Measurements from ENCODE around the gene STK16. TPM values are rescaled to one million over a fixed set of nuclear protein-coding genes. Genes with fewer than 3 reads are reported as not detected.
A peak's percentile ranks its signal among the peaks of the same experiment; 100 is the strongest.

The STK16 gene
- total and polyA plus RNA-seq, 2 experiments from 2014 or later: 7.7 to 35.6 TPM

- H3K36me3 ChIP-seq (replicated peaks; ENCODE audit: insufficient read depth, low read depth): no peaks in the 10 kb centered on the region
- TF ChIP-seq EZH2 (IDR thresholded peaks at IDR 0.05; ENCODE audit: borderline replicate concordance) (no peak), EZH2phosphoT487 (IDR thresholded peaks at IDR 0.05; ENCODE audit: low read depth, severe bottlenecking, unreplicated experiment) (no peak)
- TF ChIP-seq, protein P1, sequence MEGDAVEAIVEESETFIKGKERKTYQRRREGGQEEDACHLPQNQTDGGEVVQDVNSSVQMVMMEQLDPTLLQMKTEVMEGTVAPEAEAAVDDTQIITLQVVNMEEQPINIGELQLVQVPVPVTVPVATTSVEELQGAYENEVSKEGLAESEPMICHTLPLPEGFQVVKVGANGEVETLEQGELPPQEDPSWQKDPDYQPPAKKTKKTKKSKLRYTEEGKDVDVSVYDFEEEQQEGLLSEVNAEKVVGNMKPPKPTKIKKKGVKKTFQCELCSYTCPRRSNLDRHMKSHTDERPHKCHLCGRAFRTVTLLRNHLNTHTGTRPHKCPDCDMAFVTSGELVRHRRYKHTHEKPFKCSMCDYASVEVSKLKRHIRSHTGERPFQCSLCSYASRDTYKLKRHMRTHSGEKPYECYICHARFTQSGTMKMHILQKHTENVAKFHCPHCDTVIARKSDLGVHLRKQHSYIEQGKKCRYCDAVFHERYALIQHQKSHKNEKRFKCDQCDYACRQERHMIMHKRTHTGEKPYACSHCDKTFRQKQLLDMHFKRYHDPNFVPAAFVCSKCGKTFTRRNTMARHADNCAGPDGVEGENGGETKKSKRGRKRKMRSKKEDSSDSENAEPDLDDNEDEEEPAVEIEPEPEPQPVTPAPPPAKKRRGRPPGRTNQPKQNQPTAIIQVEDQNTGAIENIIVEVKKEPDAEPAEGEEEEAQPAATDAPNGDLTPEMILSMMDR (IDR thresholded peaks at IDR 0.05; ENCODE audit: poor library complexity): no peak
- no peak for DNase-seq (ENCODE audit: low spot score)
- peaks cover 9% of the 10 kb centered on the region for H3K4me1 ChIP-seq (ENCODE audit: insufficient read depth)
- H2AFZ ChIP-seq: no peak overlapping the region
- WGBS (ENCODE audit: low lambda C conversion rate, missing lambda C conversion rate): 83% methylated on average over 3 of the region's 3 CpGs
- H3K79me2 ChIP-seq: no peaks in the 10 kb centered on the region
- peak overlapping the region; percentile 67 for H3K27ac ChIP-seq
- H3K4me2 ChIP-seq: no peak overlapping the region
- no peak overlapping the region for H3K4me3 ChIP-seq
- H3K27me3 ChIP-seq: no peaks in the 10 kb centered on the region
- no peaks in the 10 kb centered on the region for H4K20me1 ChIP-seq (ENCODE audit: insufficient read depth, poor library complexity, severe bottlenecking)
- no peaks in the 10 kb centered on the region for H3K9me2 ChIP-seq (replicated peaks; ENCODE audit: insufficient read depth)
- no peaks in the 10 kb centered on the region for H3K9me3 ChIP-seq (ENCODE audit: low read depth)
These were observed 28.7 kb downstream of the STK16 start for GRCh38 chr2:219273937-219274336.

DNA sequence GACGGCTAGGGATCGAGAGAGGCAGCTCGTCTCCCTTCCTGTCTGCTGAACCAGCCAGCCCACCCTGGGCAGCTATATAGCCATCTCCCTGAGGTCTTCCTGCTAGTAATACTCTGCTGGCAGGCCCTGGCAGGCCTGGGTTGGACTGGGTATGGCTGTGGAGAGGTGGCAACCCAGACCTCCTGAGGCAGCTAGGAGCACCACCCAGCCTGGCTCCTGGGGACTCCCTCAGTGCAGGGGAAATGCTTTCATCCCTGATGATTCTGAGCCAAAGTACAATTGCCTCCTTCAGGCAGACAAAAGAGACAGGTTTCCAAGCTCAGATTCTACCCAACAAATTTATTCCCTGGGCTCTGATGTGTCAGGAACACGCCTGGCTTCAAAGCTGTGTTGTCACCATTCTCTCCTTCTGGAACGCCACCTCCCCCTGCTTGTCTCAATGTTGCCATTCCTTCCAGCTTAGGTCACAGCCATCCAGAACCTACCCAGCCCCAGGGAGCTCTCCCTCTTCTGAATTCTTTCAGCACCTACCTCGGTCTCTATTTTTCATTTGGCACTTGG is 29.2 kb downstream of the STK16 start:
- WGBS (ENCODE audit: low lambda C conversion rate, missing lambda C conversion rate): 41% methylated on average over 6 of the region's 6 CpGs
- Histone ChIP-seq H3K27ac (peak overlapping the region; percentile 67), H3K4me2 (no peak overlapping the region), H3K4me3 (no peak overlapping the region), H2AFZ (no peak overlapping the region), H3K27me3 (no peaks in the 10 kb centered on the region), H3K4me1 (ENCODE audit: insufficient read depth) (peaks cover 9% of the 10 kb centered on the region), H3K9me2 (replicated peaks; ENCODE audit: insufficient read depth) (no peaks in the 10 kb centered on the region), H4K20me1 (ENCODE audit: insufficient read depth, poor library complexity, severe bottlenecking) (no peaks in the 10 kb centered on the region), H3K79me2 (no peaks in the 10 kb centered on the region), H3K9me3 (ENCODE audit: low read depth) (no peaks in the 10 kb centered on the region), H3K36me3 (replicated peaks; ENCODE audit: insufficient read depth, low read depth) (no peaks in the 10 kb centered on the region)
- DNase-seq (ENCODE audit: low spot score): peak; percentile 77
- TF ChIP-seq EZH2 (IDR thresholded peaks at IDR 0.05; ENCODE audit: borderline replicate concordance) (no peak), EZH2phosphoT487 (IDR thresholded peaks at IDR 0.05; ENCODE audit: low read depth, severe bottlenecking, unreplicated experiment) (no peak)
- TF ChIP-seq, protein P1 (IDR thresholded peaks at IDR 0.05; ENCODE audit: poor library complexity): no peak

GRCh38 chr2:219277703-219278654 is 32.7 kb downstream of the STK16 start:
- Histone ChIP-seq H3K4me1 (ENCODE audit: insufficient read depth) (peaks cover 14% of the 10 kb centered on the region), H4K20me1 (ENCODE audit: insufficient read depth, poor library complexity, severe bottlenecking) (no peaks in the 10 kb centered on the region), H3K27ac (peak overlapping the region; percentile 95), H3K27me3 (no peaks in the 10 kb centered on the region), H2AFZ (peak overlapping the region; percentile 23), H3K36me3 (replicated peaks; ENCODE audit: insufficient read depth, low read depth) (no peaks in the 10 kb centered on the region), H3K4me2 (peak overlapping the region; percentile 79), H3K9me2 (replicated peaks; ENCODE audit: insufficient read depth) (no peaks in the 10 kb centered on the region), H3K4me3 (no peak overlapping the region), H3K9me3 (ENCODE audit: low read depth) (no peaks in the 10 kb centered on the region), H3K79me2 (peaks cover 4% of the 10 kb centered on the region)
- TF ChIP-seq, protein P1 (IDR thresholded peaks at IDR 0.05; ENCODE audit: poor library complexity): peak; percentile 96
- TF ChIP-seq EZH2phosphoT487 (IDR thresholded peaks at IDR 0.05; ENCODE audit: low read depth, severe bottlenecking, unreplicated experiment): no peak
- DNase-seq (ENCODE audit: low spot score): peak; percentile 90
- 34% methylated on average over 25 of the region's 25 CpGs for WGBS (ENCODE audit: low lambda C conversion rate, missing lambda C conversion rate)

Measured in hepatocyte (in vitro differentiated cells).